Left lung (tissue), 10 donors: ENCODE results near the gene DNM3. TPM values are rescaled to one million over a fixed set of nuclear protein-coding genes. Genes with fewer than 3 reads are reported as not detected.
"Not testable (repeated sequence)": the region's sequence is repeated elsewhere in the genome, so short reads cannot be mapped to it uniquely, and the experiment has no call there.

Source experiments
- ATAC-seq: fragments of 200-7000 bp; cut with Tn5 transposase; one replicate; pipeline ENCODE4 v1.9.1; 2020; ENCODE audit warnings: moderate library complexity
- DNase-seq, 4 donors: peaks; one replicate each; pipeline ENCODE4 v3.0.0-alpha.2; 2013 to 2020
- H3K27ac ChIP-seq, 2 donors: fragments of 200-600 bp; sonication (generic) in 1 of 2; one replicate each; pipeline versions ENCODE4 v1.5.0 to v1.8.0; 2020 to 2021
- H3K27me3 ChIP-seq, 2 donors: fragments of 200-600 bp; sonication (generic) in 1 of 2; one replicate each; pipeline versions ENCODE4 v1.5.0 to v1.8.0; 2020 to 2021
- H3K36me3 ChIP-seq, 2 donors: fragments of 200-600 bp; sonication (generic) in 1 of 2; one replicate each; pipeline versions ENCODE4 v1.5.0 to v1.8.0; 2020 to 2021
- H3K4me1 ChIP-seq, 2 donors: fragments of 200-600 bp; one replicate each; pipeline ENCODE4 v1.8.0; 2021
- H3K4me3 ChIP-seq, 2 donors: fragments of 200-600 bp; sonication (generic) in 1 of 2; one replicate each; pipeline versions ENCODE4 v1.5.0 to v1.8.0; 2020 to 2021; ENCODE audit warnings: mild to moderate bottlenecking in 1 of 2
- H3K9me3 ChIP-seq, 2 donors: fragments of 200-600 bp; sonication (generic) in 1 of 2; one replicate each; pipeline versions ENCODE4 v1.5.0 to v1.8.0; 2020 to 2021
- intact Hi-C, 2 donors: fragments of 100-400 bp; cut with DNase I; formaldehyde crosslinking; loops; one replicate each; pipeline versions ENCODE4 v1.11.2 to v1.14.2; 2022
- polyA plus RNA-seq, 6 donors: library from polyadenylated mRNA; unstranded; fragments of 120-200 nt; gene quantifications; one replicate each; pipeline ENCODE4 v1.2.1, GENCODE V29; 2013; ENCODE audit not compliant: insufficient read length in 6 of 6
- total RNA-seq, 2 donors: library from RNA; stranded (reverse); fragmentation: NEBNext Ultra II Directional; extraction: Animal tissue kit (Norgen Biotek cat#: 25700); gene quantifications; one replicate each; pipeline ENCODE4 v1.2.1, GENCODE V29; 2021
- TF ChIP-seq, protein P1 (sequence below), 2 donors: fragments of 200-600 bp; sonication (generic) in 1 of 2; IDR thresholded peaks; one replicate each; pipeline versions ENCODE4 v1.5.0 to v1.8.0; 2021; ENCODE audit warnings: antibody characterized with exemption in 2 of 2
- donor health status: DM: no; HTN: yes; CAD: no.
- donor health status: DM: no; HTN: no; CAD: no.

The DNM3 gene
- total and polyA plus RNA-seq, 8 donors: 5.2 to 7.7 (median 6.3) TPM

GRCh38 chr1:171796592-171796991, 44.7 kb upstream of the DNM3 start:
- Histone ChIP-seq H3K27me3 (no peaks in the 10 kb centered on the region), H3K27ac (no peak overlapping the region), H3K4me1 (no peaks in the 10 kb centered on the region), H3K4me3 (no peak overlapping the region), H3K9me3 (no peaks in the 10 kb centered on the region), H3K36me3 (peaks cover 0 to 73% of the 10 kb centered on the region in 2 donors)
- ATAC-seq (no peak), DNase-seq (no peak)
- TF ChIP-seq, protein P1, sequence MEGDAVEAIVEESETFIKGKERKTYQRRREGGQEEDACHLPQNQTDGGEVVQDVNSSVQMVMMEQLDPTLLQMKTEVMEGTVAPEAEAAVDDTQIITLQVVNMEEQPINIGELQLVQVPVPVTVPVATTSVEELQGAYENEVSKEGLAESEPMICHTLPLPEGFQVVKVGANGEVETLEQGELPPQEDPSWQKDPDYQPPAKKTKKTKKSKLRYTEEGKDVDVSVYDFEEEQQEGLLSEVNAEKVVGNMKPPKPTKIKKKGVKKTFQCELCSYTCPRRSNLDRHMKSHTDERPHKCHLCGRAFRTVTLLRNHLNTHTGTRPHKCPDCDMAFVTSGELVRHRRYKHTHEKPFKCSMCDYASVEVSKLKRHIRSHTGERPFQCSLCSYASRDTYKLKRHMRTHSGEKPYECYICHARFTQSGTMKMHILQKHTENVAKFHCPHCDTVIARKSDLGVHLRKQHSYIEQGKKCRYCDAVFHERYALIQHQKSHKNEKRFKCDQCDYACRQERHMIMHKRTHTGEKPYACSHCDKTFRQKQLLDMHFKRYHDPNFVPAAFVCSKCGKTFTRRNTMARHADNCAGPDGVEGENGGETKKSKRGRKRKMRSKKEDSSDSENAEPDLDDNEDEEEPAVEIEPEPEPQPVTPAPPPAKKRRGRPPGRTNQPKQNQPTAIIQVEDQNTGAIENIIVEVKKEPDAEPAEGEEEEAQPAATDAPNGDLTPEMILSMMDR (IDR thresholded peaks at IDR 0.05): no peak
- intact Hi-C loops: loop anchor here in 1 of 2 donors (10.0 kb wide), 1 partner anchor 188 kb away; no protein-coding TSS in a partner anchor

DNA sequence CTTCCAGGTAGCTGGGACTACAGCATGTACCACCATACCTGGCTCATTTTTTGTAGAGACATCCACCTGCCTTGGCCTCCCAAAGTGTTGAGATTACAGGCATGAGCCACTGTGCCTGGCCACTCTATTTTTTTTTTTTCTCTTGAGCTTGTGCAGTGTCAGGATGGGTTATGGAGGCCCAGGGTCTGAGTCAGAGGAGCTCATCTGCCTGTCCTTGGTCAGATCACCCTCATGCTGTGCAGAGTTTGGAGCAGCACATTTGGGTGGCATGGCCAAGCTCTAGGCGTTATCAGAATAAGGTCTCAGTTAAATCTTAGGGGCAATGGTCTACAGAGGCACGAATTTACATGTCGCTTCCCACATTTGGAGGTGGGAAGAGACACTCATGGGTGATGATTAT, 43.0 kb upstream of the DNM3 start:
- no peak overlapping the region for H3K27ac ChIP-seq
- TF ChIP-seq, protein P1 (IDR thresholded peaks at IDR 0.05): no peak
- intact Hi-C loops: loop anchor here in 1 of 2 donors (10.0 kb wide), 1 partner anchor 186 kb away; no protein-coding TSS in a partner anchor
- DNase-seq: no peak
- no peaks in the 10 kb centered on the region for H3K9me3 ChIP-seq
- H3K36me3 ChIP-seq: peaks cover 0 to 56% of the 10 kb centered on the region in 2 donors
- no peak for ATAC-seq
- H3K4me3 ChIP-seq: no peak overlapping the region
- no peaks in the 10 kb centered on the region for H3K27me3 ChIP-seq
- peaks cover 0 to 8% of the 10 kb centered on the region in 2 donors for H3K4me1 ChIP-seq

GRCh38 chr1:171798765-171799164, 42.5 kb upstream of the DNM3 start:
- no peak overlapping the region for H3K4me3 ChIP-seq
- no peaks in the 10 kb centered on the region for H3K9me3 ChIP-seq
- H3K36me3 ChIP-seq: peaks cover 0 to 51% of the 10 kb centered on the region in 2 donors
- DNase-seq (peak in 2 of 4 donors; percentile 40 to 47), ATAC-seq (no peak)
- TF ChIP-seq, protein P1 (IDR thresholded peaks at IDR 0.05): no peak
- intact Hi-C loops: loop anchor here in 1 of 2 donors (10.0 kb wide), 1 partner anchor 186 kb away; no protein-coding TSS in a partner anchor
- peaks cover 0 to 10% of the 10 kb centered on the region in 2 donors for H3K4me1 ChIP-seq
- H3K27me3 ChIP-seq: no peaks in the 10 kb centered on the region
- no peak overlapping the region for H3K27ac ChIP-seq

- H3K9me3 ChIP-seq: no peaks in the 10 kb centered on the region
- peaks cover 0 to 10% of the 10 kb centered on the region in 2 donors for H3K4me1 ChIP-seq
- H3K4me3 ChIP-seq: no peak overlapping the region
- no peak overlapping the region for H3K27ac ChIP-seq
- DNase-seq: peak in 2 of 4 donors; percentile 39 to 66
- H3K27me3 ChIP-seq: no peaks in the 10 kb centered on the region
- H3K36me3 ChIP-seq: peaks cover 0 to 47% of the 10 kb centered on the region in 2 donors
- peak; percentile 13 for ATAC-seq
- intact Hi-C loops: loop anchor here in 1 of 2 donors (10.0 kb wide), 1 partner anchor 186 kb away; no protein-coding TSS in a partner anchor
- TF ChIP-seq, protein P1 (IDR thresholded peaks at IDR 0.05): no peak
Measured at GRCh38 chr1:171799166-171799565, 42.1 kb upstream of the DNM3 start.

GRCh38 chr1:171799698-171800097, 41.6 kb upstream of the DNM3 start:
- not testable (repeated sequence) for H3K27ac ChIP-seq, H3K9me3 ChIP-seq, DNase-seq, ATAC-seq, H3K27me3 ChIP-seq, H3K4me3 ChIP-seq
- Histone ChIP-seq H3K4me1 (peaks cover 0 to 10% of the 10 kb centered on the region in 2 donors), H3K36me3 (peaks cover 0 to 42% of the 10 kb centered on the region in 2 donors)
- intact Hi-C loops: loop anchor here (5.0 to 10.0 kb wide), 2 partner anchors 183 to 185 kb away; no protein-coding TSS in a partner anchor
